HepG2 (cell line): ENCODE measurements around the gene FLAD1. TPM values are rescaled to one million over a fixed set of nuclear protein-coding genes. Genes with fewer than 3 reads are reported as not detected.
A peak's percentile ranks its signal among the peaks of the same experiment; 100 is the strongest.

Experiments
- ARID2 ChIP-seq: sonication (generic); formaldehyde crosslinking; IDR thresholded peaks from 2 replicates; pipeline ENCODE4 v1.8.1; 2022; ENCODE audit warnings: mild to moderate bottlenecking, missing genetic modification reagents, borderline replicate concordance
- ARNT2 ChIP-seq: sonication (generic); formaldehyde crosslinking; IDR thresholded peaks from 2 replicates; pipeline ENCODE4 v1.8.0; 2022; ENCODE audit warnings: mild to moderate bottlenecking, low read depth, missing genetic modification reagents, moderate library complexity
- FUBP1 ChIP-seq: sonication (generic); formaldehyde crosslinking; IDR thresholded peaks from 2 replicates; pipeline ENCODE4 v1.5.1; 2020; ENCODE audit warnings: missing genetic modification reagents, mild to moderate bottlenecking, borderline replicate concordance
- HIC2 ChIP-seq: sonication (generic); formaldehyde crosslinking; IDR thresholded peaks from 2 replicates; pipeline ENCODE4 v1.9.0; 2022; ENCODE audit warnings: low read depth, missing genetic modification reagents
- HINFP ChIP-seq: sonication (generic); formaldehyde crosslinking; IDR thresholded peaks from 2 replicates; pipeline ENCODE4 v1.4.0; 2020; ENCODE audit warnings: low read depth, mild to moderate bottlenecking, missing genetic modification reagents
- NCOA2 ChIP-seq: sonication (generic); formaldehyde crosslinking; IDR thresholded peaks from 2 replicates; pipeline ENCODE4 v1.8.0; 2022; ENCODE audit warnings: inconsistent platforms
- NFIC ChIP-seq: IDR thresholded peaks from 2 replicates; pipeline ENCODE4 v1.6.1; 2012; ENCODE audit warnings: mild to moderate bottlenecking, low read length, inconsistent platforms
- NFKB2 ChIP-seq: sonication (generic); formaldehyde crosslinking; IDR thresholded peaks from 2 replicates; pipeline ENCODE4 v1.4.0; 2020; ENCODE audit warnings: missing genetic modification reagents, borderline replicate concordance
- RFX3 ChIP-seq: IDR thresholded peaks from 2 replicates; pipeline ENCODE4 v1.6.1; 2016; ENCODE audit warnings: missing biosample characterization, missing genetic modification reagents
- SETDB1 ChIP-seq: sonication (generic); formaldehyde crosslinking; IDR thresholded peaks from 2 replicates; pipeline ENCODE4 v1.5.1; 2020; ENCODE audit warnings: missing genetic modification reagents, mild to moderate bottlenecking, borderline replicate concordance
- ZBTB1 ChIP-seq: sonication (generic); formaldehyde crosslinking; IDR thresholded peaks from 2 replicates; pipeline ENCODE4 v1.4.0; 2020; ENCODE audit warnings: missing genetic modification reagents, borderline replicate concordance
- ZBTB3 ChIP-seq: sonication (generic); formaldehyde crosslinking; IDR thresholded peaks from 2 replicates; pipeline ENCODE4 v1.4.0; 2020; ENCODE audit warnings: low read depth, mild to moderate bottlenecking, moderate library complexity, missing genetic modification reagents, borderline replicate concordance
- ZEB1 ChIP-seq: IDR thresholded peaks from 2 replicates; pipeline ENCODE4 v1.6.1; 2012; ENCODE audit warnings: mild to moderate bottlenecking, low read depth, inconsistent platforms; ENCODE audit not compliant: insufficient replicate concordance
- ZNF431 ChIP-seq: sonication (generic); formaldehyde crosslinking; IDR thresholded peaks from 2 replicates; pipeline ENCODE4 v1.9.0; 2022; ENCODE audit warnings: missing genetic modification reagents, low read depth, mild to moderate bottlenecking, borderline replicate concordance
- polyA plus RNA-seq, 8 experiments: library from polyadenylated mRNA; depleted of rRNA in 3 of 8; stranded (reverse) in 7 of 8; unstranded in 1 of 8; fragments of >200 nt; fragmentation: Illumina TruSeq in 4 of 8; extraction: Trizol in 4 of 8; gene quantifications; 2 replicates each; pipeline versions ENCODE4 v1.2.1 to v1.2.3, GENCODE V29; 2011 to 2016; ENCODE audit warnings: low read depth in 4 of 8, missing spikeins in 1 of 8, mixed read lengths in 1 of 8; ENCODE audit not compliant: insufficient read depth in 1 of 8
- total RNA-seq, 5 experiments: library from RNA; depleted of rRNA; stranded (reverse); fragments of >200 nt; fragmentation: Illumina TruSeq; extraction: Trizol; gene quantifications; 2 replicates each; pipeline ENCODE4 v1.2.3, GENCODE V29; 2016; ENCODE audit warnings: low read depth in 1 of 5
- TF ChIP-seq, protein P1 (sequence below): sonication (generic); formaldehyde crosslinking; IDR thresholded peaks from 2 replicates; pipeline ENCODE4 v1.4.0; 2020; ENCODE audit warnings: missing genetic modification reagents
- TF ChIP-seq, protein P2 (sequence below): sonication (generic); formaldehyde crosslinking; IDR thresholded peaks from 2 replicates; pipeline ENCODE4 v1.5.0; 2020; ENCODE audit warnings: mild to moderate bottlenecking, missing genetic modification reagents, moderate library complexity
- TF ChIP-seq, protein P3 (sequence below): sonication (generic); formaldehyde crosslinking; IDR thresholded peaks from 2 replicates; pipeline ENCODE4 v1.4.0; 2020; ENCODE audit warnings: missing genetic modification reagents

The FLAD1 gene
- total and polyA plus RNA-seq, 2 of the 13 experiments (the other 11 are each of a cell fraction or from before 2014, with no cell fraction given) = 25.9 to 32.8 TPM

GRCh38 chr1:155001675-155002463, 18.7 kb downstream of the FLAD1 start (continued):
- TF ChIP-seq HINFP (no peak), HIC2 (CRISPR knock-in tag) (0 out of 2 replicates have a peak, but pooled peaks have one; percentile 47), FUBP1 (no peak), NFIC (no peak), NCOA2 (CRISPR knock-in tag) (no peak), ZBTB1 (CRISPR knock-in tag) (no peak), SETDB1 (CRISPR knock-in tag) (no peak), ARNT2 (CRISPR knock-in tag) (peak; percentile 26; the same call in 1 of the 2 replicates), ZNF431 (CRISPR knock-in tag) (no peak), ZEB1 (peak; percentile 52), RFX3 (no peak), ZBTB3 (CRISPR knock-in tag) (no peak), NFKB2 (CRISPR knock-in tag) (peak; percentile 64; the same call in 1 of the 2 replicates), ARID2 (CRISPR knock-in tag) (no peak)
- TF ChIP-seq, protein P1, sequence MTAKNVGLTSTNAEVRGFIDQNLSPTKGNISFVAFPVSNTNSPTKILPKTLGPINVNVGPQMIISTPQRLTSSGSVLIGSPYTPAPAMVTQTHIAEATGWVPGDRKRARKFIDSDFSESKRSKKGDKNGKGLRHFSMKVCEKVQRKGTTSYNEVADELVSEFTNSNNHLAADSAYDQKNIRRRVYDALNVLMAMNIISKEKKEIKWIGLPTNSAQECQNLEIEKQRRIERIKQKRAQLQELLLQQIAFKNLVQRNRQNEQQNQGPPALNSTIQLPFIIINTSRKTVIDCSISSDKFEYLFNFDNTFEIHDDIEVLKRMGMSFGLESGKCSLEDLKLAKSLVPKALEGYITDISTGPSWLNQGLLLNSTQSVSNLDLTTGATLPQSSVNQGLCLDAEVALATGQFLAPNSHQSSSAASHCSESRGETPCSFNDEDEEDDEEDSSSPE = no peak
- TF ChIP-seq, protein P2, sequence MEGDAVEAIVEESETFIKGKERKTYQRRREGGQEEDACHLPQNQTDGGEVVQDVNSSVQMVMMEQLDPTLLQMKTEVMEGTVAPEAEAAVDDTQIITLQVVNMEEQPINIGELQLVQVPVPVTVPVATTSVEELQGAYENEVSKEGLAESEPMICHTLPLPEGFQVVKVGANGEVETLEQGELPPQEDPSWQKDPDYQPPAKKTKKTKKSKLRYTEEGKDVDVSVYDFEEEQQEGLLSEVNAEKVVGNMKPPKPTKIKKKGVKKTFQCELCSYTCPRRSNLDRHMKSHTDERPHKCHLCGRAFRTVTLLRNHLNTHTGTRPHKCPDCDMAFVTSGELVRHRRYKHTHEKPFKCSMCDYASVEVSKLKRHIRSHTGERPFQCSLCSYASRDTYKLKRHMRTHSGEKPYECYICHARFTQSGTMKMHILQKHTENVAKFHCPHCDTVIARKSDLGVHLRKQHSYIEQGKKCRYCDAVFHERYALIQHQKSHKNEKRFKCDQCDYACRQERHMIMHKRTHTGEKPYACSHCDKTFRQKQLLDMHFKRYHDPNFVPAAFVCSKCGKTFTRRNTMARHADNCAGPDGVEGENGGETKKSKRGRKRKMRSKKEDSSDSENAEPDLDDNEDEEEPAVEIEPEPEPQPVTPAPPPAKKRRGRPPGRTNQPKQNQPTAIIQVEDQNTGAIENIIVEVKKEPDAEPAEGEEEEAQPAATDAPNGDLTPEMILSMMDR (CRISPR knock-in tag) = peak; percentile 71
- TF ChIP-seq, protein P3, sequence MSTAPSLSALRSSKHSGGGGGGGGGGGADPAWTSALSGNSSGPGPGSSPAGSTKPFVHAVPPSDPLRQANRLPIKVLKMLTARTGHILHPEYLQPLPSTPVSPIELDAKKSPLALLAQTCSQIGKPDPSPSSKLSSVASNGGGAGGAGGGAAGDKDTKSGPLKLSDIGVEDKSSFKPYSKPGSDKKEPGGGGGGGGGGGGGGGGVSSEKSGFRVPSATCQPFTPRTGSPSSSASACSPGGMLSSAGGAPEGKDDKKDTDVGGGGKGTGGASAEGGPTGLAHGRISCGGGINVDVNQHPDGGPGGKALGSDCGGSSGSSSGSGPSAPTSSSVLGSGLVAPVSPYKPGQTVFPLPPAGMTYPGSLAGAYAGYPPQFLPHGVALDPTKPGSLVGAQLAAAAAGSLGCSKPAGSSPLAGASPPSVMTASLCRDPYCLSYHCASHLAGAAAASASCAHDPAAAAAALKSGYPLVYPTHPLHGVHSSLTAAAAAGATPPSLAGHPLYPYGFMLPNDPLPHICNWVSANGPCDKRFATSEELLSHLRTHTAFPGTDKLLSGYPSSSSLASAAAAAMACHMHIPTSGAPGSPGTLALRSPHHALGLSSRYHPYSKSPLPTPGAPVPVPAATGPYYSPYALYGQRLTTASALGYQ (CRISPR knock-in tag) = no peak
